K562 (cell line): ENCODE results near the gene ZNF689. TPM values are rescaled to one million over a fixed set of nuclear protein-coding genes. Genes with fewer than 3 reads are reported as not detected.

Experiments
- CCAR2 ChIP-seq: fragments of 200-400 bp; formaldehyde crosslinking; IDR thresholded peaks from 2 replicates; pipeline ENCODE4 v1.6.1; 2017; ENCODE audit warnings: mild to moderate bottlenecking, low read depth, low read length
- IRF1 ChIP-seq: sonication (generic); formaldehyde crosslinking; IDR thresholded peaks from 2 replicates; pipeline ENCODE4 v1.8.0; 2022; ENCODE audit warnings: missing genetic modification reagents, mild to moderate bottlenecking, borderline replicate concordance
- ZC3H8 ChIP-seq: fragments of 450-650 bp; IDR thresholded peaks from 2 replicates; pipeline ENCODE4 v1.6.1; 2017
- polyA plus RNA-seq, 8 experiments: library from polyadenylated mRNA; depleted of rRNA in 4 of 8; stranded (reverse) in 5 of 8; unstranded in 3 of 8; fragments of >200 nt; fragmentation: Nextera tagmentation in 2 of 8; fragmentation: Illumina TruSeq in 1 of 8; extraction: Ambion mirVana in 2 of 8; extraction: Trizol in 1 of 8; gene quantifications; 2 replicates each; pipeline versions ENCODE4 v1.2.1 to v1.2.3, GENCODE V29; 2011 to 2014; ENCODE audit warnings: inconsistent platforms in 1 of 8, missing spikeins in 1 of 8
- total RNA-seq, 7 experiments: library from RNA; depleted of rRNA in 6 of 7; stranded (reverse); fragments of >200 nt in 6 of 7; fragmentation: Illumina TruSeq in 2 of 7; extraction: Trizol in 2 of 7; gene quantifications; 2 replicates each; pipeline versions ENCODE4 v1.2.1 to v1.2.3, GENCODE V29; 2011 to 2021; ENCODE audit warnings: low replicate concordance in 1 of 7
- TF ChIP-seq, protein P1 (sequence below): sonication (generic); formaldehyde crosslinking; IDR thresholded peaks from 2 replicates; pipeline ENCODE4 v1.8.0; 2022; ENCODE audit warnings: mild to moderate bottlenecking, missing genetic modification reagents
- TF ChIP-seq, protein P2 (sequence below): fragments of 250-450 bp; sonication (Bioruptor Pico); IDR thresholded peaks from 2 replicates; pipeline ENCODE4 v1.8.0; 2022; ENCODE audit warnings: moderate library complexity, mild to moderate bottlenecking, inconsistent platforms
- TF ChIP-seq, protein P3 (sequence below): fragments of 450-650 bp; IDR thresholded peaks from 2 replicates; pipeline ENCODE4 v1.6.1; 2017; ENCODE audit warnings: antibody characterized with exemption

Gene ZNF689
- total and polyA plus RNA-seq, 9 of the 15 experiments (the other 6 are each of a cell fraction or from before 2014, with no cell fraction given) = 5.4 to 15.4 (median 10.8) TPM

GRCh38 chr16:30657866-30658730, 47.9 kb upstream of the ZNF689 start, which contains the start of gene FBRS (continued):
- TF ChIP-seq IRF1 (no peak), CCAR2 (no peak), ZC3H8 (no peak)
- TF ChIP-seq, protein P1, sequence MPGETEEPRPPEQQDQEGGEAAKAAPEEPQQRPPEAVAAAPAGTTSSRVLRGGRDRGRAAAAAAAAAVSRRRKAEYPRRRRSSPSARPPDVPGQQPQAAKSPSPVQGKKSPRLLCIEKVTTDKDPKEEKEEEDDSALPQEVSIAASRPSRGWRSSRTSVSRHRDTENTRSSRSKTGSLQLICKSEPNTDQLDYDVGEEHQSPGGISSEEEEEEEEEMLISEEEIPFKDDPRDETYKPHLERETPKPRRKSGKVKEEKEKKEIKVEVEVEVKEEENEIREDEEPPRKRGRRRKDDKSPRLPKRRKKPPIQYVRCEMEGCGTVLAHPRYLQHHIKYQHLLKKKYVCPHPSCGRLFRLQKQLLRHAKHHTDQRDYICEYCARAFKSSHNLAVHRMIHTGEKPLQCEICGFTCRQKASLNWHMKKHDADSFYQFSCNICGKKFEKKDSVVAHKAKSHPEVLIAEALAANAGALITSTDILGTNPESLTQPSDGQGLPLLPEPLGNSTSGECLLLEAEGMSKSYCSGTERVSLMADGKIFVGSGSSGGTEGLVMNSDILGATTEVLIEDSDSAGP (CRISPR knock-in tag) = no peak
- TF ChIP-seq, protein P2, sequence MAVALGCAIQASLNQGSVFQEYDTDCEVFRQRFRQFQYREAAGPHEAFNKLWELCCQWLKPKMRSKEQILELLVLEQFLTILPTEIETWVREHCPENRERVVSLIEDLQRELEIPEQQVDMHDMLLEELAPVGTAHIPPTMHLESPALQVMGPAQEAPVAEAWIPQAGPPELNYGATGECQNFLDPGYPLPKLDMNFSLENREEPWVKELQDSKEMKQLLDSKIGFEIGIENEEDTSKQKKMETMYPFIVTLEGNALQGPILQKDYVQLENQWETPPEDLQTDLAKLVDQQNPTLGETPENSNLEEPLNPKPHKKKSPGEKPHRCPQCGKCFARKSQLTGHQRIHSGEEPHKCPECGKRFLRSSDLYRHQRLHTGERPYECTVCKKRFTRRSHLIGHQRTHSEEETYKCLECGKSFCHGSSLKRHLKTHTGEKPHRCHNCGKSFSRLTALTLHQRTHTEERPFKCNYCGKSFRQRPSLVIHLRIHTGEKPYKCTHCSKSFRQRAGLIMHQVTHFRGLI (CRISPR knock-in tag) = no peak
- TF ChIP-seq, protein P3, sequence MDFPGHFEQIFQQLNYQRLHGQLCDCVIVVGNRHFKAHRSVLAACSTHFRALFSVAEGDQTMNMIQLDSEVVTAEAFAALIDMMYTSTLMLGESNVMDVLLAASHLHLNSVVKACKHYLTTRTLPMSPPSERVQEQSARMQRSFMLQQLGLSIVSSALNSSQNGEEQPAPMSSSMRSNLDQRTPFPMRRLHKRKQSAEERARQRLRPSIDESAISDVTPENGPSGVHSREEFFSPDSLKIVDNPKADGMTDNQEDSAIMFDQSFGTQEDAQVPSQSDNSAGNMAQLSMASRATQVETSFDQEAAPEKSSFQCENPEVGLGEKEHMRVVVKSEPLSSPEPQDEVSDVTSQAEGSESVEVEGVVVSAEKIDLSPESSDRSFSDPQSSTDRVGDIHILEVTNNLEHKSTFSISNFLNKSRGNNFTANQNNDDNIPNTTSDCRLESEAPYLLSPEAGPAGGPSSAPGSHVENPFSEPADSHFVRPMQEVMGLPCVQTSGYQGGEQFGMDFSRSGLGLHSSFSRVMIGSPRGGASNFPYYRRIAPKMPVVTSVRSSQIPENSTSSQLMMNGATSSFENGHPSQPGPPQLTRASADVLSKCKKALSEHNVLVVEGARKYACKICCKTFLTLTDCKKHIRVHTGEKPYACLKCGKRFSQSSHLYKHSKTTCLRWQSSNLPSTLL = no peak
- TF ChIP-seq, all 486 proteins: peak for 167
